HepG2 (cell line): ENCODE data around the gene ZNF562. TPM values are rescaled to one million over a fixed set of nuclear protein-coding genes. Genes with fewer than 3 reads are reported as not detected.

Experiments
- CREB1 ChIP-seq, 2 experiments: fragments of 450-650 bp in 1 of 2; IDR thresholded peaks; 2 replicates each; pipeline ENCODE4 v1.6.1; 2016 to 2017; ENCODE audit warnings: control low read depth in 1 of 2, mild to moderate bottlenecking in 1 of 2, missing compliant biosample characterization in 1 of 2, missing genetic modification characterization in 1 of 2
- FIP1L1 ChIP-seq: fragments of 200-400 bp; formaldehyde crosslinking; IDR thresholded peaks from 2 replicates; pipeline ENCODE4 v1.6.1; 2018; ENCODE audit warnings: low read depth, mild to moderate bottlenecking, low read length, moderate library complexity, borderline replicate concordance; ENCODE audit not compliant: insufficient read depth
- FOXA1 ChIP-seq, 2 experiments: fragments of 450-650 bp in 1 of 2; sonication (generic) in 1 of 2; formaldehyde crosslinking in 1 of 2; IDR thresholded peaks; 2 replicates each; pipeline versions ENCODE4 v1.4.0 to v1.6.1; 2016 to 2020; ENCODE audit warnings: missing genetic modification reagents in 1 of 2
- HOXA7 ChIP-seq: sonication (generic); formaldehyde crosslinking; IDR thresholded peaks from 2 replicates; pipeline ENCODE4 v1.8.1; 2022; ENCODE audit warnings: mild to moderate bottlenecking, missing genetic modification reagents, moderate library complexity
- KAT7 ChIP-seq: IDR thresholded peaks from 2 replicates; pipeline ENCODE4 v1.6.1; 2018; ENCODE audit warnings: borderline replicate concordance, missing compliant biosample characterization
- KLF12 ChIP-seq: sonication (generic); formaldehyde crosslinking; IDR thresholded peaks from 2 replicates; pipeline ENCODE4 v1.4.0; 2020; ENCODE audit warnings: missing genetic modification reagents, borderline replicate concordance
- SALL1 ChIP-seq: sonication (generic); formaldehyde crosslinking; IDR thresholded peaks from 2 replicates; pipeline ENCODE4 v1.8.0; 2022; ENCODE audit warnings: mild to moderate bottlenecking, missing genetic modification reagents
- SNRNP70 ChIP-seq: fragments of 200-400 bp; formaldehyde crosslinking; IDR thresholded peaks from 2 replicates; pipeline ENCODE4 v1.6.1; 2017; ENCODE audit warnings: mild to moderate bottlenecking, low read depth, low read length, moderate library complexity
- SSRP1 ChIP-seq: IDR thresholded peaks from 2 replicates; pipeline ENCODE4 v1.6.1; 2016; ENCODE audit warnings: control low read depth
- TARDBP ChIP-seq: sonication (generic); formaldehyde crosslinking; IDR thresholded peaks from 2 replicates; pipeline ENCODE4 v1.8.0; 2022; ENCODE audit warnings: mild to moderate bottlenecking, missing genetic modification reagents
- TP53 ChIP-seq: sonication (generic); formaldehyde crosslinking; conservative IDR thresholded peaks from 2 replicates; pipeline ENCODE4 v1.4.0; 2020; ENCODE audit warnings: missing genetic modification reagents
- ZNF3 ChIP-seq: IDR thresholded peaks from 2 replicates; pipeline ENCODE4 v1.7.0; 2017; ENCODE audit warnings: inconsistent platforms
- ZNF777 ChIP-seq: sonication (generic); formaldehyde crosslinking; IDR thresholded peaks from 2 replicates; pipeline ENCODE4 v1.4.0; 2020; ENCODE audit warnings: missing genetic modification reagents
- polyA plus RNA-seq, 8 experiments: library from polyadenylated mRNA; depleted of rRNA in 3 of 8; stranded (reverse) in 7 of 8; unstranded in 1 of 8; fragments of >200 nt; fragmentation: Illumina TruSeq in 4 of 8; extraction: Trizol in 4 of 8; gene quantifications; 2 replicates each; pipeline versions ENCODE4 v1.2.1 to v1.2.3, GENCODE V29; 2011 to 2016; ENCODE audit warnings: low read depth in 4 of 8, missing spikeins in 1 of 8, mixed read lengths in 1 of 8; ENCODE audit not compliant: insufficient read depth in 1 of 8
- total RNA-seq, 5 experiments: library from RNA; depleted of rRNA; stranded (reverse); fragments of >200 nt; fragmentation: Illumina TruSeq; extraction: Trizol; gene quantifications; 2 replicates each; pipeline ENCODE4 v1.2.3, GENCODE V29; 2016; ENCODE audit warnings: low read depth in 1 of 5
- TF ChIP-seq, protein P1 (sequence below): sonication (generic); formaldehyde crosslinking; IDR thresholded peaks from 2 replicates; pipeline ENCODE4 v1.5.1; 2020; ENCODE audit warnings: mild to moderate bottlenecking, moderate library complexity, missing genetic modification reagents
- TF ChIP-seq, protein P2 (sequence below): sonication (generic); formaldehyde crosslinking; conservative IDR thresholded peaks from 2 replicates; pipeline ENCODE4 v1.4.0; 2020; ENCODE audit warnings: missing genetic modification reagents
- TF ChIP-seq, protein P3 (sequence below): sonication (generic); formaldehyde crosslinking; IDR thresholded peaks from 2 replicates; pipeline ENCODE4 v1.8.0; 2022; ENCODE audit warnings: missing genetic modification reagents, mild to moderate bottlenecking, moderate library complexity, borderline replicate concordance
- TF ChIP-seq, protein P4 (sequence below): sonication (generic); formaldehyde crosslinking; IDR thresholded peaks from 2 replicates; pipeline ENCODE4 v1.4.0; 2020; ENCODE audit warnings: missing genetic modification reagents, borderline replicate concordance
- TF ChIP-seq, protein P5 (sequence below): sonication (generic); formaldehyde crosslinking; IDR thresholded peaks from 2 replicates; pipeline ENCODE4 v1.4.0; 2020; ENCODE audit warnings: mild to moderate bottlenecking, missing genetic modification reagents, borderline replicate concordance

Gene ZNF562
- total and polyA plus RNA-seq, 2 of the 13 experiments (the other 11 are each of a cell fraction or from before 2014, with no cell fraction given), result 13.1 to 32.7 TPM

DNA sequence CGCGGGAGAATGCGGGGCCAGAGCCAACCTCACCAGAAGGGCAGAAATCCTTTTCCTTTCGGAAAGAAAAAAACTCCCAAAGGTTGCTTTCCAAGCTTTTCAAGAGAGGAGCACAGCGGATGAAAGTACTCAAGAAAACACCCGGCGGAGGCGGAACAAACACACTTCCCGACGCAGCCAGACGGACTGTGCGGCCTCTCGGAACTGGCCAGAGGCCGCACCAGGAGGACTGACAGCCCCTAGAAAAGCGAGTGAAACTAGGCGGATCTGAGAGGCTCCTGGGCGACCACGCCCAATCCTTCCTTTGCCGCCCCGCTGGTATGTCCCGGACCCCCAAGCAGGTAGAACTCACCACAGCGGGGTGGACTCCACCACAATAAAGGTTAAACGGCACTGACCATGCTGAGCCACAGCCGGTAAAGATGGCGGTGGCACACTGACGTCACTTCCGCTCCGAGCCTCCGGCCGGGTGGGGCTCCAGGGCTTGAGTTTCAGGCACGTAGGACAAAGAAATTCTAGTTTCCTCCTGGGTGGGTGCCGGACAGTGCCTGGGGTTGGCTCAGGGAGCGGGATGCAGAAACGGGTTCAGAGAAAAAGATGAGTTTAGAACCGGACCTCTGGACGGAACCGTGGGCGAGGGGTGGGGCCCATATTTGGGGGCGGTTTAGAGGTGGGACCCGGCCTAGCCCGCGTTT is at the start of gene ZNF562 (continued):
- TF ChIP-seq, protein P1, sequence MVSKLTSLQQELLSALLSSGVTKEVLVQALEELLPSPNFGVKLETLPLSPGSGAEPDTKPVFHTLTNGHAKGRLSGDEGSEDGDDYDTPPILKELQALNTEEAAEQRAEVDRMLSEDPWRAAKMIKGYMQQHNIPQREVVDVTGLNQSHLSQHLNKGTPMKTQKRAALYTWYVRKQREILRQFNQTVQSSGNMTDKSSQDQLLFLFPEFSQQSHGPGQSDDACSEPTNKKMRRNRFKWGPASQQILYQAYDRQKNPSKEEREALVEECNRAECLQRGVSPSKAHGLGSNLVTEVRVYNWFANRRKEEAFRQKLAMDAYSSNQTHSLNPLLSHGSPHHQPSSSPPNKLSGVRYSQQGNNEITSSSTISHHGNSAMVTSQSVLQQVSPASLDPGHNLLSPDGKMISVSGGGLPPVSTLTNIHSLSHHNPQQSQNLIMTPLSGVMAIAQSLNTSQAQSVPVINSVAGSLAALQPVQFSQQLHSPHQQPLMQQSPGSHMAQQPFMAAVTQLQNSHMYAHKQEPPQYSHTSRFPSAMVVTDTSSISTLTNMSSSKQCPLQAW, result peak; percentile 41
- TF ChIP-seq, protein P2, sequence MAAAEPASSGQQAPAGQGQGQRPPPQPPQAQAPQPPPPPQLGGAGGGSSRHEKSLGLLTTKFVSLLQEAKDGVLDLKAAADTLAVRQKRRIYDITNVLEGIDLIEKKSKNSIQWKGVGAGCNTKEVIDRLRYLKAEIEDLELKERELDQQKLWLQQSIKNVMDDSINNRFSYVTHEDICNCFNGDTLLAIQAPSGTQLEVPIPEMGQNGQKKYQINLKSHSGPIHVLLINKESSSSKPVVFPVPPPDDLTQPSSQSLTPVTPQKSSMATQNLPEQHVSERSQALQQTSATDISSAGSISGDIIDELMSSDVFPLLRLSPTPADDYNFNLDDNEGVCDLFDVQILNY, result no peak
- TF ChIP-seq TP53 (no peak), KAT7 (peak; percentile 75; the same call in 1 of the 2 replicates), TARDBP (CRISPR knock-in tag) (no peak), FIP1L1 (no peak), CREB1 (IDR thresholded peaks at IDR 0.05) (peak; percentile 96), CREB1 (CRISPR knock-in tag; IDR thresholded peaks at IDR 0.05) (peak; percentile 98), KLF12 (CRISPR knock-in tag) (peak; percentile 54), FOXA1 (IDR thresholded peaks at IDR 0.05) (no peak), FOXA1 (CRISPR knock-in tag; IDR thresholded peaks at IDR 0.05) (no peak), SSRP1 (CRISPR knock-in tag) (0 out of 2 replicates have a peak, but pooled peaks have one; percentile 31), ZNF3 (CRISPR knock-in tag) (no peak), SALL1 (CRISPR knock-in tag) (peak; percentile 68), SNRNP70 (no peak), ZNF777 (CRISPR knock-in tag) (no peak), HOXA7 (no peak)
- TF ChIP-seq, protein P3, sequence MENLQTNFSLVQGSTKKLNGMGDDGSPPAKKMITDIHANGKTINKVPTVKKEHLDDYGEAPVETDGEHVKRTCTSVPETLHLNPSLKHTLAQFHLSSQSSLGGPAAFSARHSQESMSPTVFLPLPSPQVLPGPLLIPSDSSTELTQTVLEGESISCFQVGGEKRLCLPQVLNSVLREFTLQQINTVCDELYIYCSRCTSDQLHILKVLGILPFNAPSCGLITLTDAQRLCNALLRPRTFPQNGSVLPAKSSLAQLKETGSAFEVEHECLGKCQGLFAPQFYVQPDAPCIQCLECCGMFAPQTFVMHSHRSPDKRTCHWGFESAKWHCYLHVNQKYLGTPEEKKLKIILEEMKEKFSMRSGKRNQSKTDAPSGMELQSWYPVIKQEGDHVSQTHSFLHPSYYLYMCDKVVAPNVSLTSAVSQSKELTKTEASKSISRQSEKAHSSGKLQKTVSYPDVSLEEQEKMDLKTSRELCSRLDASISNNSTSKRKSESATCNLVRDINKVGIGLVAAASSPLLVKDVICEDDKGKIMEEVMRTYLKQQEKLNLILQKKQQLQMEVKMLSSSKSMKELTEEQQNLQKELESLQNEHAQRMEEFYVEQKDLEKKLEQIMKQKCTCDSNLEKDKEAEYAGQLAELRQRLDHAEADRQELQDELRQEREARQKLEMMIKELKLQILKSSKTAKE (CRISPR knock-in tag), result no peak
- TF ChIP-seq, protein P4, sequence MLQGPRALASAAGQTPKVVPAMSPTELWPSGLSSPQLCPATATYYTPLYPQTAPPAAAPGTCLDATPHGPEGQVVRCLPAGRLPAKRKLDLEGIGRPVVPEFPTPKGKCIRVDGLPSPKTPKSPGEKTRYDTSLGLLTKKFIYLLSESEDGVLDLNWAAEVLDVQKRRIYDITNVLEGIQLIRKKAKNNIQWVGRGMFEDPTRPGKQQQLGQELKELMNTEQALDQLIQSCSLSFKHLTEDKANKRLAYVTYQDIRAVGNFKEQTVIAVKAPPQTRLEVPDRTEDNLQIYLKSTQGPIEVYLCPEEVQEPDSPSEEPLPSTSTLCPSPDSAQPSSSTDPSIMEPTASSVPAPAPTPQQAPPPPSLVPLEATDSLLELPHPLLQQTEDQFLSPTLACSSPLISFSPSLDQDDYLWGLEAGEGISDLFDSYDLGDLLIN (CRISPR knock-in tag), result no peak
- TF ChIP-seq, protein P5, sequence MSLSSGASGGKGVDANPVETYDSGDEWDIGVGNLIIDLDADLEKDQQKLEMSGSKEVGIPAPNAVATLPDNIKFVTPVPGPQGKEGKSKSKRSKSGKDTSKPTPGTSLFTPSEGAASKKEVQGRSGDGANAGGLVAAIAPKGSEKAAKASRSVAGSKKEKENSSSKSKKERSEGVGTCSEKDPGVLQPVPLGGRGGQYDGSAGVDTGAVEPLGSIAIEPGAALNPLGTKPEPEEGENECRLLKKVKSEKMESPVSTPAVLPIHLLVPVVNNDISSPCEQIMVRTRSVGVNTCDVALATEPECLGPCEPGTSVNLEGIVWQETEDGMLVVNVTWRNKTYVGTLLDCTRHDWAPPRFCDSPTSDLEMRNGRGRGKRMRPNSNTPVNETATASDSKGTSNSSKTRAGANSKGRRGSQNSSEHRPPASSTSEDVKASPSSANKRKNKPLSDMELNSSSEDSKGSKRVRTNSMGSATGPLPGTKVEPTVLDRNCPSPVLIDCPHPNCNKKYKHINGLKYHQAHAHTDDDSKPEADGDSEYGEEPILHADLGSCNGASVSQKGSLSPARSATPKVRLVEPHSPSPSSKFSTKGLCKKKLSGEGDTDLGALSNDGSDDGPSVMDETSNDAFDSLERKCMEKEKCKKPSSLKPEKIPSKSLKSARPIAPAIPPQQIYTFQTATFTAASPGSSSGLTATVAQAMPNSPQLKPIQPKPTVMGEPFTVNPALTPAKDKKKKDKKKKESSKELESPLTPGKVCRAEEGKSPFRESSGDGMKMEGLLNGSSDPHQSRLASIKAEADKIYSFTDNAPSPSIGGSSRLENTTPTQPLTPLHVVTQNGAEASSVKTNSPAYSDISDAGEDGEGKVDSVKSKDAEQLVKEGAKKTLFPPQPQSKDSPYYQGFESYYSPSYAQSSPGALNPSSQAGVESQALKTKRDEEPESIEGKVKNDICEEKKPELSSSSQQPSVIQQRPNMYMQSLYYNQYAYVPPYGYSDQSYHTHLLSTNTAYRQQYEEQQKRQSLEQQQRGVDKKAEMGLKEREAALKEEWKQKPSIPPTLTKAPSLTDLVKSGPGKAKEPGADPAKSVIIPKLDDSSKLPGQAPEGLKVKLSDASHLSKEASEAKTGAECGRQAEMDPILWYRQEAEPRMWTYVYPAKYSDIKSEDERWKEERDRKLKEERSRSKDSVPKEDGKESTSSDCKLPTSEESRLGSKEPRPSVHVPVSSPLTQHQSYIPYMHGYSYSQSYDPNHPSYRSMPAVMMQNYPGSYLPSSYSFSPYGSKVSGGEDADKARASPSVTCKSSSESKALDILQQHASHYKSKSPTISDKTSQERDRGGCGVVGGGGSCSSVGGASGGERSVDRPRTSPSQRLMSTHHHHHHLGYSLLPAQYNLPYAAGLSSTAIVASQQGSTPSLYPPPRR (CRISPR knock-in tag), result peak; percentile 28; the same call in 1 of the 2 replicates
